ENCODE data around the gene LPAR3.

LPAR3 gene

DNA sequence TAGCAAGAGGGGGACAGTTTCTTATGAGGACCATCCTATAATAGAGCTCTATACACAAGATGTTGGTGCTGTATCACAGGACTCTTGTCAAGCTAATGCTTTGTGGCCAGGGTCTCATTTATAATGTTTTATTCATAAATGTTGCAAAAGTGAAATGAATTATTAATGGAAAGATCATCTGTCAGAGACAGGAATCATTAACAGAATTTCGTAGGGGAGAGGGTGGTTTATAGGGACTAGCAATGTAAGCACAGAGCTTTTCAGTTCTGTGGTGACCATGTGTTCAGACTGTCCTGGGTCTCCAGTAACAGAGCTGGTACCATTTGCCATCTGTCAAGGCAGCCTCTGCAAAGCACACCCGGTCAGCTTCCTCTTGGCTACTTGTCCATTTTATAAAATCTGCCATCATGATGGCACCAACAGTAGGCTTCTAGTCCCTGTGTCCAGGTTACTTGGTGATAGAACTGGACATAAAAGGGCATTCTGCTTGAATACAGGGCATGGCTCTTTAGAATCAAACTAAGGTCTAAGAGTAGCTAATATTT lies 36.2 kb downstream of the LPAR3 start:
- DNase-seq (ENCODE audit: low read depth): no peak
- TF ChIP-seq, protein P1, sequence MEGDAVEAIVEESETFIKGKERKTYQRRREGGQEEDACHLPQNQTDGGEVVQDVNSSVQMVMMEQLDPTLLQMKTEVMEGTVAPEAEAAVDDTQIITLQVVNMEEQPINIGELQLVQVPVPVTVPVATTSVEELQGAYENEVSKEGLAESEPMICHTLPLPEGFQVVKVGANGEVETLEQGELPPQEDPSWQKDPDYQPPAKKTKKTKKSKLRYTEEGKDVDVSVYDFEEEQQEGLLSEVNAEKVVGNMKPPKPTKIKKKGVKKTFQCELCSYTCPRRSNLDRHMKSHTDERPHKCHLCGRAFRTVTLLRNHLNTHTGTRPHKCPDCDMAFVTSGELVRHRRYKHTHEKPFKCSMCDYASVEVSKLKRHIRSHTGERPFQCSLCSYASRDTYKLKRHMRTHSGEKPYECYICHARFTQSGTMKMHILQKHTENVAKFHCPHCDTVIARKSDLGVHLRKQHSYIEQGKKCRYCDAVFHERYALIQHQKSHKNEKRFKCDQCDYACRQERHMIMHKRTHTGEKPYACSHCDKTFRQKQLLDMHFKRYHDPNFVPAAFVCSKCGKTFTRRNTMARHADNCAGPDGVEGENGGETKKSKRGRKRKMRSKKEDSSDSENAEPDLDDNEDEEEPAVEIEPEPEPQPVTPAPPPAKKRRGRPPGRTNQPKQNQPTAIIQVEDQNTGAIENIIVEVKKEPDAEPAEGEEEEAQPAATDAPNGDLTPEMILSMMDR (conservative IDR thresholded peaks at IDR 0.05; ENCODE audit: low read depth, low read length): no peak
- H3K4me3 ChIP-seq (ENCODE audit: low read length): no peak overlapping the region

DNA sequence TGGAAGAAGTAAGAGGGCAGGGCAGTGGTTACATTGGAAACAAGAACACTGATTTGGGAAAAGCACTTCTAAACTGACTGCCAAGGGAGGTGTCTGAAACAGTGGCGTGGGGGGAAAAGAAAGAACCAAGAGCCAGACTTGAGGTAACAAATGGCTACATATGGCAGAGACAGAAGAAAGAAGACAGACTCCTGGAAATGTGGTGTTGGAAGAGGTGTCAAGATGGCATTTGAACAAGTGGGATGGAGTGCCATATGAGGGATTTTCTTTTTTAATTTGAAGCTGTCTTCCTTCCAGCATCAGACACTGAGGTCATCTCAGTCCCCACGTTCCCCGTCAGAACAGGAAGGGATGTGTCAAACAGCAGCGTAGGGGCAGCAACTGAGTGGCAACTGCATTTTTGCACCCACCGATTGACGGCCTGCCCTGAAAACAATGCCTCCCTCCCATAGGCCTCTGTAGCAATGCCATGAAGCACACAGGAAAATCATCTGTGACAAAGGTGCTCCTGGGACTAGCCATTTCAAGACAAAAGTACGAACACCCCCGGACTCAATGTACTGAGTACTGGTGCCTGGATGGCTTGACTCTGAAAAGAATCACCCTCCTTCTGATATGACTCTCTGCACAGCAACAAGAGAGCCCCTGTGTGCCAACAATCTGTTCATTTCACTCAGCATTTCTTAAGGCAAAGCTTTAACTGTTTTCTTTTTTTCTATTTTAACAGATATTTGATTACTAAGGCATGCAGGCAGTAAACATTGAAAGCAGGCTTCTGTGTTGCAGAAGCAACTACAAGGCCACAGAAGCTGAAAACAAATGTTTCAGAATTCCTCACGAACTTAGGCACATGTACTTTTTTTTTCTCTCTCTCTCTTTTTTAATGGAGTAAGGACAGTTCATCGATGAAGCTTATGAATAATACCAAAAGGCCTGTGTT lies 37.0 kb downstream of the LPAR3 start:
- no peak overlapping the region for H3K4me3 ChIP-seq (ENCODE audit: low read length)
- TF ChIP-seq, protein P1 (conservative IDR thresholded peaks at IDR 0.05; ENCODE audit: low read depth, low read length): no peak
- no peak for DNase-seq (ENCODE audit: low read depth)

DNA sequence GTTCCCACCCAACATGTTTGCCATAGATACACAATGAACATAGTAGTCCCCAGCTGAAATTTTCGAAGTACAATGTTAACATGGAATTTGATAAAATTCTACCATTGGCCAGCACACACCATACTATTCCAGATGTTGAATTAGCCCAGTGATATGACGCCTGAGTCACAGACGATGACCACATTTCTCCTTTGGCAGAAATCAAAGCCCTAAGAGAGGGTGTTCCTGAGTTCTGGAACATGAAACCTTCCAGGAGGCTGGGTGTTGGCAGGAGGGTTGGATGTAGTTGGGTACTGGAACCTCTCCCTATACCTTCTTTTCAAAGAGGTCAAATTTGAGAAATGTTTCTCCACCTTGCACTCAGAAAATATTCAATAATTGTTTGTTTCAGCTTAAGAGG lies 37.8 kb downstream of the LPAR3 start:
- TF ChIP-seq, protein P1 (conservative IDR thresholded peaks at IDR 0.05; ENCODE audit: low read depth, low read length): no peak
- no peak for DNase-seq (ENCODE audit: low read depth)
- H3K4me3 ChIP-seq (ENCODE audit: low read length): no peak overlapping the region

DNA sequence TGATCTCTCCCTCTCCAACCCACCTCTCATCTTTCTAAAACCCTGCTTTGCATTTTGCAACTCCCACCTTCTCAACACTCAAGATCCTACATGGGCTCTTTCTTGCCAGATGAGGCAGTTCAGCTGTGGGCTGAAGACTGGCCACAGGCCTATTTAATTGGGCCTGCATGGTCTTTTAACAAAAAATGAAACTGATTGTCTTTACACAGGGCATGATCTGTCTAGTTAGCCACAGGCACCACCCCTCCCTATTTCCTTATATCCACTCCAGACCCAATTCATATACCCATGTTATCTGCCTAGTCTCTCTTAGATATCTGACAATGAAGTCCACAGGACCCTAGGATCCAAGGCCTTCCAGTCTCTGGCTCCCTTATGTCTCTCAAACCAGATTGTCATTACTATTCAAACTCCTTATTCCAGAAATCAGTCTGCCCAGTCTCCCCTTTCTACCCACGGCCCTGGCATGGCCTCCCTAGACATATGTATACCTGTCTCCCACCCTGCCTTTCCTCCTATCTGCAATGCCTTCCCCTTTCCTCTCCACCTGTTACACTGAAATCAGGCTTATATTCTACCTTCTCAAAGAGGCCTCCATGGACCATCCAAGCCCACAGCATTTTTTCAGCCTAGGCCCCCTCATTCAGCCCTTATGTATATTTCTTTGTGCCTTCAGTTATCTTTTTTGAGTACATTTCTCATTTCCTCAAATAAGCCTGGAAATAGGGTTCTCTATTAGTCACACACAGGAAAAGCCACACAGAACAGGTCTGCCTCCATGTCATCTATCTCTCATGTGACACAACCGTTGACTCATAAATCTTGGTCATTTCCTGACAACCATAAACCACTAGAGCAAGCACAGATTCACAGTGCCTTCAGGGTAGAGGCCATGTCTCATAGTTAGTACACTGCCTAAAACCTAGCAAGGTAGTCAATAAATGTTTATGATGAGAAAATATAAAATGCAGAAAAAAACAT lies 39.0 kb downstream of the LPAR3 start:
- no peak overlapping the region for H3K4me3 ChIP-seq (ENCODE audit: low read length)
- TF ChIP-seq, protein P1 (conservative IDR thresholded peaks at IDR 0.05; ENCODE audit: low read depth, low read length): no peak
- peak; percentile 29 for DNase-seq (ENCODE audit: low read depth)

DNA sequence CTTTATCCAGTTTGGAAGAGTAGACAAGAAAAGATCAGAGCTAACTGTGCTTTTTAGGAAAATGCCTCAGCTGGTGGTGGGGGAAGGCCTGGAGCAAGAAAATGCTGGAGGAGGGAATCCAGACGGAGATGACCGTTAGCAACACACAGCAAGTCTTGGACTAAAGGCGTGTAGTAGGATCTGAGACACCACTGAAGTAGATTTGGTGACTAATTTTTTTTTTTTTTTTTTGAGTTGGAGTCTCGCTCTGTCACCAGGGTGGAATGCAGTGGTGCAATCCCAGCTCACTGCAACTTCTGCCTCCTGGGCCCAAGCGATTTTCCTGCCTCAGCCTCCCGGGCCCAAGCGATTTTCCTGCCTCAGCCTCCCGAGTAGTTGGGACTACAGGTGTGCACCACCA lies 41.2 kb downstream of the LPAR3 start:
- H3K4me3 ChIP-seq (ENCODE audit: low read length): no peak overlapping the region
- TF ChIP-seq, protein P1 (conservative IDR thresholded peaks at IDR 0.05; ENCODE audit: low read depth, low read length): no peak
- DNase-seq (ENCODE audit: low read depth): peak; percentile 11

DNA sequence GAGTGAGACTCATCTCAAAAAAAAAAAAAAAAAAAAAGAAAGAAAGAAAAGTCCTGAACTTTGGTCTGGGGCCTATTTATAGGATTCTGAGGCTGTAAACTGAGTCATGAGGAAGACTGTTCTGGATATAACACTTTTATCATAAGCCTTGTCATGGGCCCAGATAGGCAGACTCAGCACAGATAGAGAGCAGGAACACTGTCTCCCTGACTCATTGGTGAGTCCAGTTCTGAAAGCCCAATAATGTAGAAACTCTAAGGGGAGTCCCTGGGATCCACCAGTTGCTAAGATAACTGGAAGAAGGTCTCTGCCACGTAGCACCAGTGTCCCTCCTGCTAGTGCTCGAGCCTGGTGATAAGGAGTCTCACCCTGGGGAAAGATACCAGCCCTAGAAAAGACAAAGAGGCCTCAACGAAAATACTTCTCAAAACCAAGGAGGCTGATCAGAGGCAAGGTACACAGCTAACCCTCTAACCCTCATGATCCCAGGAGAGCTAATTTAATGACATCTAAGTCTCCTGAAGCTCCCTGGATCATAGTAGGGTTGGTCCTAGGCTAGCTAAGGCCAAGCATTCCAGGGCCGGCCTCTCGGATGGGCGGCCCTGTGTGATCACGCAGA lies 43.5 kb downstream of the LPAR3 start:
- DNase-seq (ENCODE audit: low read depth): no peak
- no peak overlapping the region for H3K4me3 ChIP-seq (ENCODE audit: low read length)
- TF ChIP-seq, protein P1 (conservative IDR thresholded peaks at IDR 0.05; ENCODE audit: low read depth, low read length): no peak
